ENCODE results near the gene MS4A18. TPM values are rescaled to one million over a fixed set of nuclear protein-coding genes. Genes with fewer than 3 reads are reported as not detected.
A peak's percentile ranks its signal among the peaks of the same experiment; 100 is the strongest.

Gene MS4A18
- total RNA-seq, 1 donor from 2014 or later: not detected

DNA sequence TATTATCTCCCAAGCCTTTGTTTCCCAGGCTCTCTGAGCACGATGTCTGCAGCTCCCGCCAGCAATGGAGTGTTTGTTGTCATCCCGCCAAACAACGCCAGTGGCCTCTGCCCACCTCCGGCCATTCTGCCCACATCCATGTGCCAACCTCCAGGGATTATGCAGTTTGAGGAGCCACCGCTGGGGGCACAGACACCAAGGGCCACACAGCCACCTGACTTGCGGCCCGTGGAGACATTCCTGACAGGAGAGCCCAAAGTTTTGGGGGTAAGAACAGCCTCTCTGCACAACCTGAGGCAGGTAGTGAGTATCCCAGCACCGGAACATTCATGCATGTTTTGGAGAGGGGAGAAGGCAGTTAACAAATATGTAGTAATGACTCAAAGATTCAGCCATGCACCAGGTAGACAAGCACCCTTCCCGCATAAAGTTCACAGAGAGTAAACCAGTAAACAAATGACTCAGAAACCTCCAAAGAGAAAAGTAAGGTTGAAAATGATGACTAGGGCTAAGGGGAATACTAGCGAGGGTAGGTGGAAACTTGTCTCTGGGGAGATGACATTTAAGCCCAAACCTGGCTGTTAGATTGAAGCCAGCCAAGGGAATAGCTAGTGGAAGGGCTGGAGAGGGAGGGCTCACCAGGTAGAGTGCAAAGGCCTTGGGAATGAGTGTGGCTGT, 39.3 kb downstream of the MS4A18 start:
- peak; percentile 55 for DNase-seq (ENCODE audit: low spot score)
- intact Hi-C loops (cut with DNase I): no loop called here

DNA sequence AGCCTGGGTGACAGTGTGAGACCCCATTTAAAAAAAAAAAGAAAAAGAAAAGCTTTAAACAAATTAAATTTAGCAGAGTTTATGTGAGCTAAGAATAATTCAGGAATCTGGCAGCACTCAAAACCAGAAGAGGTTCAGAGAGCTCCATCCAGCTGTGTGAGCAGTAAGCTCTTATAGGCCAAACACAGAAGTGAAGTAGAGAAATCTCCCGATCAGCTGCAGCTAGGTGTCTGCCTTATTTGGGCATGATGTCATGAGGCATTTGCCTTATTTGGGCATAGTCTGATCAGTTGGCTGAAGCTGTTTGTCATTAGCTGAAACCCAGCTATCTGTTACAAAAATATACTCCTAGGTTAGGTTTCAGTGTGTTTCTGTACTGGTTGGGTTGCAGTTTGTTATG, 40.4 kb downstream of the MS4A18 start:
- intact Hi-C loops (cut with DNase I): no loop called here
- DNase-seq (ENCODE audit: low spot score): no peak

DNA sequence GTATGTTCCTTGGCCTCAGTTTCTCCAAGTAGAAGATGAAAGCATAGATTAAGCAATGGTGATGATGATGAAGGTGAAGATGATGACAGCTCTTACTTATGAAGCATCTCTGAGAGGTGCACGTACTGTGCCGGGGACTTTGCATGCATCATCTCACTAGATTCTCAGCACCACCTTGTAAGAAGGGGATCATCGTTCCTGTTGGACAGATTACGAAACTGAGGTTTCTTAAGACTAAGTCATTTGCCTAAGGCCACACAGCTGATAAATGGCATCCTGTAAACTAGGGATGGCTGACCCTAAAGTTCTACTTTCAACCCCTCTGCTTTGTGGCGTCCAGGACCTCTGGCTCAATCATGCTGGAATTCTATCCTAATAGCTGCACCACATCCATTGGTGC, 40.8 kb downstream of the MS4A18 start:
- peak; percentile 19 for DNase-seq (ENCODE audit: low spot score)
- intact Hi-C loops (cut with DNase I): no loop called here

DNA sequence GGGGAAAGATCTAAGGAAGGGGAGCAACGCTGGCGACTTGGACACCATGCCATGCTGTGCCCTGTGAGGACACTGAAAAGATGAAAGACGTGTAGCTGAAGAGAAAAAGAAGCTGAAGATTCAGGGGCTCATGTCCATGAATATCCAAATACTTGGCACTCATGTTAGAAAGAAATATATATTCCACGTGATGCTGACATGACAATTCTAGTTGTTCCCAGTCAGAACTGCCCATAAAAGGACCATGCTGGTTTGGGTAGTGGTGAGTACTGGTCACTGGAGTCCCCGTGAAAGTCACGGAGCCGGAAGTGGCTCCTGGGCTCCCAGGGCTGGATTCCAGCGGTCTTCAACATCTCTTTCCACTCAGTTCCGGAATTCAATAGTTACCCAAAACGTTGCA, 42.0 kb downstream of the MS4A18 start:
- DNase-seq (ENCODE audit: low spot score): peak; percentile 49
- intact Hi-C loops (cut with DNase I): no loop called here

DNA sequence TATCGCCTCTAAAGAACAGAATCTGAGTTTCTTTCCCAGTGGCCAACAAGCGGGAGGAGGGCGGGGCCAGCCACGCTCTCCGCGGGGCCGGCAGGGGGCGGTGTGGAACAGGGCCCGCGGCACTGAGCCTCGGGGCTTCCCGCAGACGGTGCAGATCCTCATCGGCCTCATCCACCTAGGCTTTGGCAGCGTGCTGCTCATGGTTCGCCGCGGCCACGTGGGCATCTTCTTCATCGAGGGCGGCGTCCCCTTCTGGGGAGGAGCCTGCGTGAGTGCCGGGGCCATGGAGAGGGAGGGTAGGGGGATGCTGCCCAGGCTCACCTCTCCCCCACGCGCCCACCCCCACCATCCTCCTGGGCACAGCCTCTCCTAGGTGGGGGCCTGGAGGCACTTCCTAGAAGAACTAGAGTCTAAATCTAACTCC, 42.9 kb downstream of the MS4A18 start:
- intact Hi-C loops (cut with DNase I): no loop called here
- peak; percentile 22 for DNase-seq (ENCODE audit: low spot score)

DNA sequence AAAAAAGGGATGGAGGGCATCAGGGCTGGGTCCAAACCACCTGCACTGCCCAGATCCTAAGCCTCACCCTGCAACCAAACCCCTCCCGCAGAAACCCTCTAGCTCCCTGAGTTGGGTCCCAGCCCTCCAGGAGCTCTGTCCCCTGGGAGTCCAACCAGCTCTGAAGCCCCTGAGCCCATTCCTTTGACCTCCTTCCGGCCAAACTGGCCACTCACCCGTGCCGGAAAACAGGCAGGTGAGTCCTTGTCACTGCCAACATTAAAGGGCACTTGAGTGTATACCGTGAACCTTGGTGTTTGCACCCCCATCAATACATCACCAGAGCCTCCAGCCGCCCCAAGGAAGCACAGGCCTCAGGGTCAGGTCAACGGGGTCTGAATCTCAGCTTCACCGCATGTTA, 43.7 kb downstream of the MS4A18 start:
- intact Hi-C loops (cut with DNase I): no loop called here
- DNase-seq (ENCODE audit: low spot score): no peak

DNA sequence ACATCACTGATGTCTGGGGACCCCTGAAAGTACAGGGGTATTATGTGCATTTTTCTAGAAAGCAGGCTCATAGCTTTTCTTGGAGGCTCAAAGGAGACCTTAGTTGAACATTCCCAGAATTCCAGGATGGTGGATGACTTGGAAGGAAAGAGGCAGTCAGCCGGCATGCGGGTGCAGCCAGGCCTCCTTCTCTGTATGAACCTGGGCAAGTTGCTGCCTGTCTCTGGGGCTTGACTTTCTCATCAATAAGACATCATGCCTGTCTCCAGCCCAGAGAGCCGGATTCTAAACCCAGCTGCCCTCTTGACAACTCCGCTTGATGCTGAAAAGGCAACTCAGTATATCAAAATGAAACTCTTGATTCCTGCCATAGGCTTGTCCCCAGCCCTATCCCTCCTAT, 44.8 kb downstream of the MS4A18 start:
- DNase-seq (ENCODE audit: low spot score): no peak
- intact Hi-C loops (cut with DNase I): no loop called here

DNA sequence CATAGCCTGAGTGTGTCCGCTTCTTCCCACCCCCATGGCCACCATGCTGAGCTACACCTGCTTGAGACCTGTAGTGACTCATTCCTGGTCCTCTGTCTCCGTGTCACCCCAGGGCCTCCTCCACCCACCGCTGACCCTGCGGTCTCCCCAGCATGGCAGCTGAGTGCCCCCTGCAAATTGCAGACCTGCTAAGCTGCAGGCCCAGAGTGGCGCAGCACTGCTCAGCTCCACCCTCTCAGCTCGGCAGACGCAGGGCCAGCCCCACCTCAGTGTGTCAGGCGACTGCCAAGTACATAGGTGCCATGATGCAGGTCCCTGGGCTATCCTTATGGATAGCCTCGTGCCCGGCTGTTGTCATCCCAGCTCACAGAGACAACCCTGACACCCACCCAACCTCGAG, 45.3 kb downstream of the MS4A18 start:
- DNase-seq (ENCODE audit: low spot score): no peak
- intact Hi-C loops (cut with DNase I): no loop called here

DNA sequence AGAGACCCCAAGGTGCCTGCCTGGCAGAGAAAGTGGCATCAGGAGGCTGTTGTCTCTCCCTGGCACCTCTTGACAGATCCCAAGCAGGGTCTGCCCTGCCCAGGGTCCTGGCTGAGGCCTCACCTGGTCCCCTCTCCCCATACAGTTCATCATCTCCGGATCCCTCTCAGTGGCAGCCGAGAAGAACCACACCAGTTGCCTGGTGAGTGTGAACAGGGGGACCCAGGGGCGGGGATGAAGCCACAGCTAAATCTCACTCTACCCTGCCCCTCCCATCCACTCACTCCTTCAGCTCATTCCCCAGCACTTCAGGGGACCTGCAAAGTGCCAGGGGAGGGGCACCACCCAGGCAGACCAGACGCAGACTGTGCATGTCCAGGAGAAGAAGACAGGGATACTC, 46.6 kb downstream of the MS4A18 start:
- DNase-seq (ENCODE audit: low spot score): no peak
- intact Hi-C loops (cut with DNase I): no loop called here

DNA sequence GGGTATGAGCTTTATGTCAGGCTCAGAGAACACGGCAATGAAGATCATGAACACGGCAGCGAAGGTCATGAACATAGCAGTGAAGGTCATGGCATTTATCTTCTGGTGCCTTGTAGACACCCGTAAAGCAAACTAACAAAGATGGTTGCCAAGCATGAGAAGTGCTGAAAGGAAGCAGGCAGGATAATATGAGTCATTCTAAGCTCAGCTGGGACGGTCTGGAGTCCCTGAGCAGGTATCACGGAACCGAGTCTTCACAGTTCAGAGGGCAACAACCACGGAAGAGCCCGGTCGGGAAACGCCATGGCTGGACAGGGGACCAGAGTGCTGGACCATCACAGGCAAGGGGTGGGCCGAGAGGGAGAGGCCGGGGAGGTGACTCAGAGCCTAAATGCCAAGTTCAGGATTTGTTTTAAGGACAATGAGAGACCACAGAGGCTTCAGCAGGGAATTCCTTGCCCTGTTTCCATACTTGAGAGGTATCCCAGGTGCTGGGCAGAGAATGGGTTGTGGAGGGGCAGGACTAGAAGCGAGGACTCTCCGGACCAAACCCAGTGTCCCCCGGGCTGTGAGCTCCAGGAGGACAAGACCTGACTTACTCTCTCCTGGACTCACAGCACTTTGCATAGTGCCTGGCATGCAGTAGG, 47.5 kb downstream of the MS4A18 start:
- no peak for DNase-seq (ENCODE audit: low spot score)
- intact Hi-C loops (cut with DNase I): no loop called here

DNA sequence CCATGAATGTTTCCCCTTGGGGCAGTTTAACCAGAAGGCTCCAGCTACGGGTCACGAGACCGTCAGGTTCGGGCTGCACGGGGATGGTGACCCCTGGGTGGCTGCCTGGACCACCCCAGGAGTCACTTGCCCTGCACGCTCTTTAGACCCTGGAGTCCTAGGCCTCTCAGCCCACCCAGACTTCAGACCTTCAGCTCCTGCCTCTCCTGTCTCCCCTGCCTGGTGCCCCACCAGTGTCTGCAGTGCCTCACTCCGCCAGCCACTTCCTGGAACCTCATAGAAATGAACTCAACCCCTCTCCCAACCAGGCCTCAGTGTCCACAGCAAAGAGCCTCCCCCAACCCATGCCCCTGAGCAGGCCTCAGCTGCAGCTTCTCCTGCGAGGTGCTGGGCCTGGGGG, 48.1 kb downstream of the MS4A18 start:
- intact Hi-C loops (cut with DNase I): no loop called here
- no peak for DNase-seq (ENCODE audit: low spot score)

DNA sequence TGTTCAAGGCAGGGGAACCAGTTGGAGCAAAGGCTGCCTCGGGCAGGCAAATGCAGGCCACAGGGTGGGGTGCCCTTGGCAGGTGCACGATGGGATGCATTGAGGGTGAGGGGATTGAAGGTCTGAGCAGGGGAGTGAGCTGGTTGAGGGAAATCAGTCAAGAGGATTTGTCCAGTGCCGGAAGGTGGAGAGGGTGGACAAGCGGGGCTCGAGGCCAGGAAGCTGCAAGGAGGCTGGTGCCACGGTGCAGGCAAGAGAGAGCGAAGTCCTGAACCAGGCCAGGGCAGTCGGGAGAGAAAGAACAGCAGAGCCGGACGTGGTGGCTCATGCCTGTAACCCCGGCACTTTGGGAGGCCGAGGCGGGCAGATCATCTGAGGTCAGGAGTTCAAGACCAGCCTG, 50.2 kb downstream of the MS4A18 start:
- intact Hi-C loops (cut with DNase I): loop anchor here (5.0 kb wide), 2 partner anchors 53 to 113 kb away; no protein-coding TSS in a partner anchor
- no peak for DNase-seq (ENCODE audit: low spot score)

DNA sequence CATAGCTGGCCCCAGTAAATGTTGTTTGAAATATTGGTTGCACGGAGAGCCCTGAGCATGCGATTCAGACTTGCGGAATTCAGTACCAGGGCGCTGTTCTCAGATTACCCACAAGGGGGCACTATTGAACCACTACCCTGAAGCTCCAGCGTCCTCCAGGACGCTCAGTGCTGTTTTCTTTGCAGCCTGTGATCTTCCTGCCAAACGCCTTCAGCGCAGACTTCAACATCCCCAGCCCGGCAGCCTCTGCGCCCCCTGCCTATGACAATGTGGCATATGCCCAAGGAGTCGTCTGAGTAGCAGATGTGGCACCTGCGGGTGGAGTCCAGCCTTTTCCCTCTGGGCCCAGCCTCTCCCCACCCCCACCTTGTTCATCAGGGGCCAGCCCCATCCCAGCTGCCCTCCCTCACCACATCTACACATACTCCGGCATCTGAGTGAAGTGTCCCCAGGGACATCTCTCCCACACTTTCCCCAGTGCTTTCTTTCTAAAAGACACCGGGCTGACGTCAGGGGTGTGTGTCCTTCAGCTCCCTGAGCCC, 51.0 kb downstream of the MS4A18 start:
- no peak for DNase-seq (ENCODE audit: low spot score)

DNA sequence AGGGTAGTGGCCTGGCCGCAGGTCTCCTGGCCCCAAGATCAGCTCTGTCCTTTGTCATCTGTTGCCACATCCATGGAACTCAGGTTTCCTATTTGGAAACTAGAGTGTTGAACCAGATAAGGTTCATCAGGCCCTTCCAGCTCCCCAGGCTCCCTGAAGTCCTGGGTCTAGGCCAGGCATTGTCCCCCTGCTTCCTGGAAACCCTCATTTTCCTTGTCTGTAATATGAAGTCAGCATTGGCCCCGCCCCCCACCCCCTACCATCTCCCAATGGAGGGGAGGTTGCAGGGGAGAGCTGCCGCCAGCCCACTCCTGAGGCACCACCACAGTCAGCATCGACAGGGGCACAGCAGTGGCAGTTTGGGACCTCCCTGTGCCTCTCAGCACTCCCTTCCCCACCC, 51.6 kb downstream of the MS4A18 start:
- no peak for DNase-seq (ENCODE audit: low spot score)
- intact Hi-C loops (cut with DNase I): loop anchor here (5.0 kb wide), 2 partner anchors 51 to 111 kb away; no protein-coding TSS in a partner anchor

More for the DNA sequence above, 51.0 kb downstream of the MS4A18 start:
- intact Hi-C loops (cut with DNase I): loop anchor here (5.0 kb wide), 2 partner anchors 52 to 112 kb away; no protein-coding TSS in a partner anchor

DNA sequence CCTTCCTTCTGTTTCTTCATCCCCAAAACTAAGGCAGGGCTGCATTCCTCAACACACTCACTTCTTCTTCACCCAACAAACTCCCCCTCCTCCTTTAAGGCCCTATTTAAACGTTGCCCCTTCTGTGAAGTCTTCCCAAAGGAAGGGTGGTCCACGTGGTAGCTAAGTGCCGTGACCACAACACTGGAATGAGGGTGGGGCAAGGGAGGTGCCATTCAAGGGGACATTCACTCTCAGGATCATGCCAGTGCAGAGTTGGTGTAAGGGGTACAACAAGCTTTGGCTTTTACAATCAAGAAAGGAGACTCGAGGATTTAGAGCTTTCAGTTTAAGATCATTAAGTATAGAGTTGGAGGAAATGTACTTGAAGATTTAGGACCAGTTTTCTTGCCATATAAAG, 52.6 kb downstream of the MS4A18 start:
- no peak for DNase-seq (ENCODE audit: low spot score)
- intact Hi-C loops (cut with DNase I): loop anchor here (5.0 kb wide), 2 partner anchors 50 to 110 kb away; no protein-coding TSS in a partner anchor

DNA sequence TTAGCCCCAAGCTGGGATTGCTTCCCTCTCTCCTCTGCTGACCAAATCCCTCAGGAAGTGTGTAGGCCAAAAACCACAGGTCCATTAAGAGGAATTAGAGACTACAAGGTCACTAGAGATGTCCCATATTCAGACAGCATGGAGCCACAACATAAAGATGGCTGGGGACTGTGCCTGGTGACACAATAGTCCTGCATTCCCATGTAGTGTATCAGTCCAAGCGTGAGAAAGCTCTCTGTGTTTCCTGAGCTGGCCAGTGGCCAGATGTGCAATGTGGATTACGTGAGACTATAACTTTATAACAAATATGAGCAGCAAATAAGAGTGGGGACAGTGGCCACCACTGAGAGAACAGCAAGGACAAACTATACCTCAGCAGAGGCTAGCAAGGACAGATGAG, 53.1 kb downstream of the MS4A18 start:
- intact Hi-C loops (cut with DNase I): loop anchor here (5.0 kb wide), 2 partner anchors 50 to 110 kb away; no protein-coding TSS in a partner anchor
- DNase-seq (ENCODE audit: low spot score): peak; percentile 65

DNA sequence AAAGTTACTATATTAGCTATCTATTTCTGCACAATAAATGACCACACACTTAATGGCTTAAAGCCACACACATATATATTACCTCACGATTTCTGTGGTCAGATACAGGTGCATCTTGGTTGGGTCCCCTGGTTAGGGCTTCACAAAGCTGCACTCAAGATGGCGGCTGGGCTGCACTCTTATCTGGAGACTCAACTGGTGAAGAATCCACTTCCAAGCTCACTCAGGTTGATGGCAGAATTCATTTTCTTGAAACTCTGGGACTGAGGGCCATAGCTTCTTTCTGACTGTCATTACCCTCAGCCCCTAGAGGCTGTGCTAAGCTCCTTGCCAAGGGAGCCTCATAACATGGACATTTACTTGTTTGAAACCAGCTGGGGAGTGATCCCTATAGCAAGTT, 55.5 kb downstream of the MS4A18 start:
- DNase-seq (ENCODE audit: low spot score): peak; percentile 51
- intact Hi-C loops (cut with DNase I): loop anchor here (5.0 kb wide), 1 partner anchor 117 kb away; no protein-coding TSS in a partner anchor

DNA sequence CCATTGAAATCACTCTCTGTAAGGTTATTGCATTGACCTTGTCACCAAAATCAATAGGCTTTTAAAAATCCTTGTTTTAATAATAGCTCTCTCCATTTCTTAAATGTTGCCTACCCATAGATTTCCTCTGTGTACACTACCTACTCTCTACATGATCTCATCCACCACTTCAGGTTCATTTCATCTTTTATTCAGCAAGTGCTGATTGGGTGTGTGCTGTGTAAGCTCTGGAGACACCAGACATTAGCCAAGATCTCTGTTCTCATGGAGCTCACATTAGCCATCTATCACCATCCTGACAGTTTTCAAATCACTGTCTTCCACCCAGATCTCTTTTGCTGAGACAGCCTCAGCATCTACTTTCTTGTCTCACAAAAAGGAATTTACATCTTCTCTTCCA, 56.3 kb downstream of the MS4A18 start:
- intact Hi-C loops (cut with DNase I): loop anchor here (5.0 kb wide), 1 partner anchor 117 kb away; no protein-coding TSS in a partner anchor
- DNase-seq (ENCODE audit: low spot score): no peak

DNA sequence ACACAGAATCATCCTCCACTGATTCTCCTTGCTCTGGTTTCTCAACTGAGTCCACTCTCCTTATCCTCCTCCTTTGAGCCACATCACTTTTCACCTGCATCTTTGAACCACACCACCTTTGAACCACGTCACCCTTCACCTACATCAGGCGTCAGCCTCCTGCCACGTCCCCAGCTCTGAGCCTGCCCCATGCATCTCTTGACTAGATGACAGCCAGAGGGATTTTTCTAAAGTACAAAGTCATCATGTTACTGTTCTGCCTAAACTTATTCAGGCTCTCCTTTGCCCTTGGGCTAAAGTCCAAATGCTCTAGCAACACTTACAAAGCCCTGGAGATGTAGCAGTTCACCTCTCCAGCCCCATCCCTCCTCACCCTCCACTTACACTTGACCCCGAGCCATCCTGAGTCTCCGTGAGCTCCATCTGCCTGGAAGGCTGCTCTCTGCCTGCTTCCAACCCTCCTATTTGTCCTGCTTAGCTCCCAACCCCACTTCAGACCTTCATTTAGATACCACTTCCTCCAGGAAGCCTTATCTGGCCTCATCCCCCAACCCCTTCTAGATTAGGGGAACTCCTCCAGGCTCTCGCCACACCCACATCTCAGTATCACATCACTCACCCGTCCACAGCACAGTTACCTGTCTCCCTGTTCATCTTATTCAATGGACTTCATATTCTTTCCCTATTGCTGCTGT, 56.9 kb downstream of the MS4A18 start:
- intact Hi-C loops (cut with DNase I): loop anchor here (5.0 kb wide), 1 partner anchor 116 kb away; no protein-coding TSS in a partner anchor
- no peak for DNase-seq (ENCODE audit: low spot score)

DNA sequence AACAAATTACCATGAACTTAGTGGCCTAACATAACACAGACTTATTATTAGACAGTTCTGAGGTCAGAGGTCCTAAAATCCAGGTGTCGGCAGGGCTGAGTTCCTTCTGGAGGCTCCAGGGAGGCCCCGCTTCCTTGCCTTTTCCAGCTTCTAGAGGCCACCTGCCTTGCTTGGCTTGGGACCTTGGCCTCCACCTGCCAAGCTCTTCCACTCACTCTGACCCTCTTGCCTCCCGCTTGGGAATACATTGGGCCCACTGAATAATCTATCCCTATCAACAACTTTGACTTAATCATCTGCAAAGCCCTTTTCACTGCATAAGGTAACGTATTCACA, 57.4 kb downstream of the MS4A18 start:
- intact Hi-C loops (cut with DNase I): loop anchor here (5.0 kb wide), 1 partner anchor 115 kb away; no protein-coding TSS in a partner anchor
- no peak for DNase-seq (ENCODE audit: low spot score)
